ENCODE results near the gene FAM83C.

Gene FAM83C

GRCh38 chr20:35280523-35280922 is 11.7 kb downstream of the FAM83C start:
- no peak overlapping the region for H3K27ac ChIP-seq

GRCh38 chr20:35279533-35280174 is 12.6 kb downstream of the FAM83C start:
- H3K27ac ChIP-seq = no peak overlapping the region
- no peak for TF ChIP-seq CTCF (conservative IDR thresholded peaks at IDR 0.05)
- TF ChIP-seq ZFX (IDR thresholded peaks at IDR 0.05) = no peak

More at GRCh38 chr20:35280523-35280922, 11.7 kb downstream of the FAM83C start:
- no peak for TF ChIP-seq ZFX (IDR thresholded peaks at IDR 0.05)
- TF ChIP-seq CTCF (conservative IDR thresholded peaks at IDR 0.05) = no peak

- H3K27ac ChIP-seq = no peak overlapping the region; the same call in 1 of the 2 replicates
- no peak for TF ChIP-seq CTCF (conservative IDR thresholded peaks at IDR 0.05)
- no peak for TF ChIP-seq ZFX (IDR thresholded peaks at IDR 0.05)
Observed at GRCh38 chr20:35279040-35279439, 13.2 kb downstream of the FAM83C start.

GRCh38 chr20:35277531-35278395 is 14.5 kb downstream of the FAM83C start, which contains the start of gene MMP24OS:
Gene MMP24OS (minus strand): TSS chr20:35278122. CDS start chr20:35277929, 193 bp downstream.
- H3K27ac ChIP-seq = peak within 1 kb of the TSS; percentile 86

GRCh38 chr20:35277127-35277526 is 15.1 kb downstream of the FAM83C start:
- H3K27ac ChIP-seq = peak overlapping the region; percentile 86
- TF ChIP-seq CTCF (conservative IDR thresholded peaks at IDR 0.05) = no peak
- no peak for TF ChIP-seq ZFX (IDR thresholded peaks at IDR 0.05)

More at GRCh38 chr20:35277531-35278395, 14.5 kb downstream of the FAM83C start, which contains the start of gene MMP24OS:
- no peak; the same call in 1 of the 2 replicates for TF ChIP-seq CTCF (conservative IDR thresholded peaks at IDR 0.05)
- no peak for TF ChIP-seq ZFX (IDR thresholded peaks at IDR 0.05)

DNA sequence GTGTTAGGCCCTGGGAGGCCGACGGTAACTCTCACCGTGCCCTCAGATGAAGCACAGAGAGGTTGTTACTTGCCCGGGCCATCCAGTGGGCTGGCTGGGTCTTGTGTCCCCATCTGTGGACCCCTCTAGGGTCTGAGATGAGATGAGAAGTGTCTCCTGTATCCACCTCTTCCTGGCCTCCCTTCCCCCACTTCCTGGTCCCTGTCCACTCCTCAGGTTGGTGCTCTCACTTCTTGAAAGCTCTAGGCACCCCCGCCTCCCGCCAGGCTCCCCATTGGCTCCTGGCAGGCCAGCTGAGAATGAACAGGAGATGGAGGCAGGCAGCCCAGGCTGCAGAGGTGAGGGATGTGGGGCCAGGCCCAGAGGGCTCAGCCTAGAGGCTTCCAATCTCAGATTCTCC is 15.8 kb downstream of the FAM83C start:
- TF ChIP-seq ZFX (IDR thresholded peaks at IDR 0.05) (no peak), CTCF (conservative IDR thresholded peaks at IDR 0.05) (no peak)
- peak overlapping the region; percentile 86 for H3K27ac ChIP-seq
